Smooth muscle cell (in vitro differentiated cells): ENCODE measurements around the gene CHP1. TPM values are rescaled to one million over a fixed set of nuclear protein-coding genes. Genes with fewer than 3 reads are reported as not detected.
"Not testable (repeated sequence)": the region's sequence is repeated elsewhere in the genome, so short reads cannot be mapped to it uniquely, and the experiment has no call there.

Experiments used
- DNase-seq: peaks from one replicate; lab custom pipeline; 2025; ENCODE audit not compliant: unreplicated experiment; lab: John Stamatoyannopoulos, UW
- H2AFZ ChIP-seq: fragments of 200-600 bp; sonication (generic); 2 replicates; pipeline ENCODE4 v1.6.0; 2016; ENCODE audit warnings: antibody characterized with exemption, low read depth, mild to moderate bottlenecking
- H3F3A ChIP-seq: fragments of 200-600 bp; sonication (generic); 2 replicates; pipeline ENCODE4 v1.6.0; 2017; ENCODE audit warnings: antibody characterized with exemption, low read depth
- H3K27ac ChIP-seq: fragments of 200-600 bp; sonication (generic); 2 replicates; pipeline ENCODE4 v1.5.1; 2016; ENCODE audit warnings: low read depth, mild to moderate bottlenecking
- H3K27me3 ChIP-seq: fragments of 200-600 bp; sonication (generic); 2 replicates; pipeline ENCODE4 v1.6.1; 2016; ENCODE audit warnings: low read depth, mild to moderate bottlenecking
- H3K36me3 ChIP-seq: fragments of 200-600 bp; sonication (generic); 2 replicates; pipeline ENCODE4 v1.5.1; 2016; ENCODE audit warnings: low read depth
- H3K4me1 ChIP-seq: fragments of 200-600 bp; sonication (generic); 2 replicates; pipeline ENCODE4 v1.5.1; 2016; ENCODE audit warnings: low read depth
- H3K4me2 ChIP-seq: fragments of 200-600 bp; sonication (generic); 2 replicates; pipeline ENCODE4 v1.6.0; 2016; ENCODE audit warnings: mild to moderate bottlenecking
- H3K4me3 ChIP-seq: fragments of 200-600 bp; sonication (generic); 2 replicates; pipeline ENCODE4 v1.5.1; 2016; ENCODE audit warnings: mild to moderate bottlenecking
- H3K79me2 ChIP-seq: fragments of 200-600 bp; sonication (generic); 2 replicates; pipeline ENCODE4 v1.6.0; 2016; ENCODE audit warnings: low read depth, mild to moderate bottlenecking
- H3K9ac ChIP-seq: fragments of 200-600 bp; sonication (generic); 2 replicates; pipeline ENCODE4 v1.6.0; 2016; ENCODE audit warnings: low read depth
- H3K9me3 ChIP-seq: fragments of 200-600 bp; sonication (generic); replicated peaks from 2 replicates; pipeline ENCODE4 v1.5.1; 2016; ENCODE audit warnings: low read depth
- H4K20me1 ChIP-seq: fragments of 200-600 bp; sonication (generic); 2 replicates; pipeline ENCODE4 v1.6.0; 2016; ENCODE audit warnings: low read depth
- WGBS: methylation state at CpG from one replicate; pipeline ENCODE4 v1.1.7; 2016; ENCODE audit warnings: low lambda C conversion rate; 5-methylcytosine and 5-hydroxymethylcytosine counted together
- polyA plus RNA-seq: library from polyadenylated mRNA; unstranded; fragments of >200 nt; fragmentation: Nextera tagmentation; extraction: Ambion mirVana; gene quantifications from 2 replicates; pipeline ENCODE4 v1.2.1, GENCODE V29; 2016
- total RNA-seq: library from RNA; depleted of rRNA; stranded (reverse); fragments of >200 nt; gene quantifications from 2 replicates; pipeline ENCODE4 v1.2.3, GENCODE V29; 2014
- TF ChIP-seq, protein P1 (sequence below): fragments of 200-600 bp; sonication (generic); IDR thresholded peaks from 2 replicates; pipeline ENCODE4 v1.5.1; 2017; ENCODE audit warnings: borderline replicate concordance, mild to moderate bottlenecking, antibody characterized with exemption; ENCODE audit not compliant: insufficient read depth, poor library complexity, severe bottlenecking

The CHP1 gene
- total and polyA plus RNA-seq, 2 experiments from 2014 or later, result 22.1 to 142 TPM

DNA sequence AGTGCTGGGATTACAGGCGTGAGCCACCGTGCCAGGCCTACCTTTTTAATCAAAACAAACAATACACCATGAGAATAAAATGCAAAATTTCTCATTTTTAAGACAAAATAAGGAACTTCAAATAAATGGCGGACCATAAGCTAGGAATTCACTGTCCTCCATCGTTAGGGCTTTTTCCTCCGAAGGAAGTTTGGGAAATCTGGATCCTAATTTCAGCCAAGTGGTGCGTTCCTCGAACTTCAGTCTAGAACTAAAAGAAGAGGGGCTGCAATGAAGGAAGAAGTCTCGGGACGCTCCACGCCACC lies 771 bp upstream of the CHP1 start:
- H3K27ac ChIP-seq, result peak overlapping the region; percentile 96
- WGBS, result 31% methylated on average over 10 of the region's 10 CpGs

DNA sequence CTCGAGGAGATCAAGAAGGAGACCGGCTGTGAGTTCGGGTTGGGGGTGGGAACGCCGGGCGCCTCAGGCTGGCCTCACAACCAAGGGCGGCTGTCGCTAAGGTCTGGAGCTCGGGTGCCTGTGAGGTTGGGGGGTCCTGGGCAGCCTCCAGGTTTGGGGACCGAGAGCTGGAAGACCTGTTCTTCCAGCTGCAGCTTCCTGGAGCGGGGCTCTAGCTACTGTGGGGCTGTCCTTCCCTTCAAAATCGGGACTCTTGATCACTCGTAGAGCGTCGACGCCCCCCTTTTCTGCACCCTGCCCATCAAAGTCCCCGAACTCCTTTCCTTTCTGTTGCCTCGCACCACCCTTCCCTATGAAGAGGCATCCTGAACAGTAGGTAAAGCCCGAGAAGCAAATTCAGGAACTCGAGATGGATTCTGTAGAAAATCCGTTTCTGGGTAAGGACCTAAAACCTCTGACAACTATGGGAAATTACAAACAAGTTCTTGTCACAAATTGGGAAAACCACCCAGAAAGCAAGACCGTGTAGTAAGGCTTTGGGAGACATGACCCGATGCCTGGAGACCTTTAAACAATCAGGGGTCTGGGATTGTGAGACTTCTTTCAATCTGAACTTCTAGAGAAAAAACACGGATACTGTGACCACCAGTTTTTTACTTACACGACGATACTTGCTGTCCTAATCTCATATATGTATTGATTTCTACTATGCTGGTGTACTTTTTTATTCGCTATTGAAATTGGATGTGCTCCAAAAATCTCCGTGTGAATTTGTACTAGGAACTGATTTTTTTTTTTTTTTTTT lies 556 bp downstream of the CHP1 start:
- Histone ChIP-seq H3K9me3 (no peaks in the 10 kb centered on the region), H4K20me1 (peaks cover 40% of the 10 kb centered on the region), H3K27me3 (no peaks in the 10 kb centered on the region), H2AFZ (peak overlapping the region; percentile 94), H3K9ac (peak overlapping the region; percentile 98), H3K4me1 (peaks cover 6% of the 10 kb centered on the region), H3K4me2 (peak overlapping the region; percentile 98), H3K27ac (peak overlapping the region; percentile 96), H3K79me2 (peaks cover 52% of the 10 kb centered on the region), H3K4me3 (peak overlapping the region; percentile 98), H3K36me3 (no peaks in the 10 kb centered on the region), H3F3A (no peaks in the 10 kb centered on the region)
- DNase-seq, result no peak
- TF ChIP-seq, protein P1, sequence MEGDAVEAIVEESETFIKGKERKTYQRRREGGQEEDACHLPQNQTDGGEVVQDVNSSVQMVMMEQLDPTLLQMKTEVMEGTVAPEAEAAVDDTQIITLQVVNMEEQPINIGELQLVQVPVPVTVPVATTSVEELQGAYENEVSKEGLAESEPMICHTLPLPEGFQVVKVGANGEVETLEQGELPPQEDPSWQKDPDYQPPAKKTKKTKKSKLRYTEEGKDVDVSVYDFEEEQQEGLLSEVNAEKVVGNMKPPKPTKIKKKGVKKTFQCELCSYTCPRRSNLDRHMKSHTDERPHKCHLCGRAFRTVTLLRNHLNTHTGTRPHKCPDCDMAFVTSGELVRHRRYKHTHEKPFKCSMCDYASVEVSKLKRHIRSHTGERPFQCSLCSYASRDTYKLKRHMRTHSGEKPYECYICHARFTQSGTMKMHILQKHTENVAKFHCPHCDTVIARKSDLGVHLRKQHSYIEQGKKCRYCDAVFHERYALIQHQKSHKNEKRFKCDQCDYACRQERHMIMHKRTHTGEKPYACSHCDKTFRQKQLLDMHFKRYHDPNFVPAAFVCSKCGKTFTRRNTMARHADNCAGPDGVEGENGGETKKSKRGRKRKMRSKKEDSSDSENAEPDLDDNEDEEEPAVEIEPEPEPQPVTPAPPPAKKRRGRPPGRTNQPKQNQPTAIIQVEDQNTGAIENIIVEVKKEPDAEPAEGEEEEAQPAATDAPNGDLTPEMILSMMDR, result no peak
- WGBS, result 12% methylated on average over 28 of the region's 28 CpGs

More for the DNA sequence above, 771 bp upstream of the CHP1 start:
- Histone ChIP-seq H3K36me3 (no peaks in the 10 kb centered on the region), H3K9me3 (no peaks in the 10 kb centered on the region), H3K79me2 (peaks cover 39% of the 10 kb centered on the region), H3F3A (no peaks in the 10 kb centered on the region), H4K20me1 (peaks cover 28% of the 10 kb centered on the region), H3K4me3 (peak overlapping the region; percentile 98), H2AFZ (peak overlapping the region; percentile 71), H3K4me1 (peaks cover 6% of the 10 kb centered on the region), H3K9ac (no peak overlapping the region), H3K4me2 (peak overlapping the region; percentile 98), H3K27me3 (no peaks in the 10 kb centered on the region)
- TF ChIP-seq, protein P1, result no peak
- no peak for DNase-seq

DNA sequence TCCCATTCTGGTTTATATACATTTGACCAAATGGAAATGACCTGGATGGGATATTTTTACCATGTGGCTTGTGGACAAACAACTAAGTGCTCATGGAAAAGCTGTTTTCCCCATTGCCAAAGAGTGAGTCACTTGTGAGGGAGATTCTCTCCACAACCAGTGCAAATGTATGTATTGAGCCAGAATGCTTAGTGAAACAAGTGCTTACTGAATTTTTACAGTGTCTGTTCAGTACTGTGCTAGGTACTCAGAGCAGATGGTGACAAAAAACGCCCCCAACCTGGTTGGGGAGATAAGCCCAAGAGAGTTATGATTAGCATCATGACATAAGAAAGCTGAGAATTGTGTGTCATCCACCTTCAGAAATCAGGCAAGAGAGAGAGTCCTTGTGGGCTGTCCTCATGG lies 2.3 kb downstream of the CHP1 start:
- TF ChIP-seq, protein P1, result no peak
- DNase-seq, result no peak
- no peaks in the 10 kb centered on the region for H3F3A ChIP-seq
- peaks cover 52% of the 10 kb centered on the region for H4K20me1 ChIP-seq
- WGBS, result 78% methylated on average over 1 of the region's 1 CpG
- H3K9ac ChIP-seq, result no peak overlapping the region
- H3K27ac ChIP-seq, result peak overlapping the region; percentile 48
- no peaks in the 10 kb centered on the region for H3K9me3 ChIP-seq
- peaks cover 6% of the 10 kb centered on the region for H3K4me1 ChIP-seq
- H3K36me3 ChIP-seq, result no peaks in the 10 kb centered on the region
- H3K27me3 ChIP-seq, result no peaks in the 10 kb centered on the region
- H3K4me2 ChIP-seq, result no peak overlapping the region
- no peak overlapping the region for H3K4me3 ChIP-seq
- H2AFZ ChIP-seq, result no peak overlapping the region
- peaks cover 68% of the 10 kb centered on the region for H3K79me2 ChIP-seq

DNA sequence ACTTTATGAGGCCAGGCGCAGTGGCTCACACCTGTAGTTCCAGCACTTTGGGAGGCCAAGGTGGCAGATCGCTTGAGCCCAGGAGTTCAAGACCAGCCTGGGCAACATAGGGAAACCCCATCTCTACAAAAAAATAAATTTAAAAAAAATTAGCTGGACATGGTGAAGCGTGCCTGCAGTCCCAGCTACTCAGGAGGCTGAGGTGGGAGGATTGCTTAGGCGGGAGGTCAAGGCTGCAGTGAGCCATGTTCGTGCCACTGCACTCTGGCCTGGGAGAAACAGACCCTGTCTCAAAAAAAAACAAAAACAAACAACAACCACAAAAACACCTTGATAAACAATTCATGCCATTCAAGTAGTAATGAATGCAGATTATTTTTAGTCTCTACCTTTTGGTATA lies 4.2 kb downstream of the CHP1 start:
- not testable (repeated sequence) for H3K9ac ChIP-seq, H3F3A ChIP-seq, H3K4me3 ChIP-seq, H3K27ac ChIP-seq, H2AFZ ChIP-seq, H3K9me3 ChIP-seq, H3K27me3 ChIP-seq, H3K4me2 ChIP-seq, DNase-seq, H3K36me3 ChIP-seq, H3K4me1 ChIP-seq
- WGBS, result 92% methylated on average over 5 of the region's 5 CpGs
- H3K79me2 ChIP-seq, result peaks cover 81% of the 10 kb centered on the region
- H4K20me1 ChIP-seq, result peaks cover 70% of the 10 kb centered on the region
